NCI-H748 (cell line): ENCODE results near the gene PTPRR.
A peak's percentile ranks its signal among the peaks of the same experiment; 100 is the strongest.

Experiments
- DNase-seq: peaks from one replicate; lab custom pipeline; 2025; ENCODE audit not compliant: unreplicated experiment; lab: John Stamatoyannopoulos, UW

The PTPRR gene

GRCh38 chr12:70652451-70652850 is 268.1 kb downstream of the PTPRR start:
- DNase-seq, result no peak

- DNase-seq, result no peak
These were observed 271.7 kb downstream of the PTPRR start for GRCh38 chr12:70648831-70649230.

- no peak for DNase-seq
These were observed 272.3 kb downstream of the PTPRR start for GRCh38 chr12:70648191-70648590.

GRCh38 chr12:70646850-70647249 is 273.7 kb downstream of the PTPRR start:
- DNase-seq, result no peak

- DNase-seq, result peak; percentile 14
These were observed 274.8 kb downstream of the PTPRR start for GRCh38 chr12:70645494-70646317.

GRCh38 chr12:70644861-70645260 is 275.7 kb downstream of the PTPRR start:
- DNase-seq, result no peak

GRCh38 chr12:70643939-70644338 is 276.6 kb downstream of the PTPRR start:
- no peak for DNase-seq

- no peak for DNase-seq
These were observed 278.8 kb downstream of the PTPRR start for GRCh38 chr12:70641691-70642090.

- DNase-seq, result no peak
These were observed 279.6 kb downstream of the PTPRR start for GRCh38 chr12:70640901-70641300.

- DNase-seq, result no peak
These were observed 281.0 kb downstream of the PTPRR start for GRCh38 chr12:70639535-70639934.

- no peak for DNase-seq
These were observed 281.7 kb downstream of the PTPRR start for GRCh38 chr12:70638639-70639360.

- DNase-seq, result peak; percentile 80
These were observed 283.0 kb downstream of the PTPRR start, which contains the start of gene PTPRB for GRCh38 chr12:70637303-70638085. Gene PTPRB, minus strand, starts transcription at chr12:70637429. Its CDS starts 34 bp downstream, at chr12:70637395.

GRCh38 chr12:70635755-70636154 is 284.8 kb downstream of the PTPRR start:
- no peak for DNase-seq

- DNase-seq, result no peak
These were observed 291.6 kb downstream of the PTPRR start for GRCh38 chr12:70628701-70629480.

GRCh38 chr12:70627677-70628076 is 292.9 kb downstream of the PTPRR start:
- no peak for DNase-seq

GRCh38 chr12:70626180-70626579 is 294.4 kb downstream of the PTPRR start:
- no peak for DNase-seq

- no peak for DNase-seq
These were observed 300.9 kb downstream of the PTPRR start for GRCh38 chr12:70619471-70620152.

- no peak for DNase-seq
These were observed 302.2 kb downstream of the PTPRR start for GRCh38 chr12:70618371-70618770.

GRCh38 chr12:70617450-70617849 is 303.1 kb downstream of the PTPRR start:
- no peak for DNase-seq
